Measurements from ENCODE around the gene MX1.

The MX1 gene

DNA sequence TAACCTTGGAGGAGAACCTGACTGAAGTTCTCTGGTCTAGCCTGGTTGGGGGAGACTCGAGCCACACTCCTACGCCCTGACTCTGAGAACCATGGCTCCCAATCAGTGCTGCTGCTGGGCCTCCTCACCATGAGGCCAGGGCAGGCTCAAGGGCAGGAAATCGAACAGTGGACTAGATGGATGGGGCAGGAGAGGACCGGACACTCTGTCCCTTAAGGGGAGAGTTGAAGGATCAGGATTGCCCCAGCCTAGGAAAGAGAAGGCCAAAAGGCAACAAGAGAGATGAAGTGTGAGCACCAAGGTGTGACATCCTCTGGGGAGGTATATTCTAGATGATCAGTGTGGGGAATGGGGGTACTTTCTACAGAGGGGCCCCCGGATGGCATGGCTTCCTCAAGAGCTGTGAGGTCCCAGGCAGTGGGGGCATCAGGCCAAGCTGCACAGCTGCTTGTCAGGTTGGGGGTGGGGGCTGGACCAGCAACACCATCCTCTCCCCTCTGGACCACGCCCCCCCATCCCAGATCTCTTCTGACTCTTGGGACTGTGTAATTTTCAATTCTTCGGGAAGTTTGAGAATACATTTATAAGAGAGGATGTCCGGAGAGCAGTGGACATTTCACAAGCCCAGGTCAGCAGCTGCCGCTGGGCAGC lies 34.0 kb downstream of the MX1 start:
- no peak for FAIRE-seq
- no peak for DNase-seq (ENCODE audit: low spot score)

DNA sequence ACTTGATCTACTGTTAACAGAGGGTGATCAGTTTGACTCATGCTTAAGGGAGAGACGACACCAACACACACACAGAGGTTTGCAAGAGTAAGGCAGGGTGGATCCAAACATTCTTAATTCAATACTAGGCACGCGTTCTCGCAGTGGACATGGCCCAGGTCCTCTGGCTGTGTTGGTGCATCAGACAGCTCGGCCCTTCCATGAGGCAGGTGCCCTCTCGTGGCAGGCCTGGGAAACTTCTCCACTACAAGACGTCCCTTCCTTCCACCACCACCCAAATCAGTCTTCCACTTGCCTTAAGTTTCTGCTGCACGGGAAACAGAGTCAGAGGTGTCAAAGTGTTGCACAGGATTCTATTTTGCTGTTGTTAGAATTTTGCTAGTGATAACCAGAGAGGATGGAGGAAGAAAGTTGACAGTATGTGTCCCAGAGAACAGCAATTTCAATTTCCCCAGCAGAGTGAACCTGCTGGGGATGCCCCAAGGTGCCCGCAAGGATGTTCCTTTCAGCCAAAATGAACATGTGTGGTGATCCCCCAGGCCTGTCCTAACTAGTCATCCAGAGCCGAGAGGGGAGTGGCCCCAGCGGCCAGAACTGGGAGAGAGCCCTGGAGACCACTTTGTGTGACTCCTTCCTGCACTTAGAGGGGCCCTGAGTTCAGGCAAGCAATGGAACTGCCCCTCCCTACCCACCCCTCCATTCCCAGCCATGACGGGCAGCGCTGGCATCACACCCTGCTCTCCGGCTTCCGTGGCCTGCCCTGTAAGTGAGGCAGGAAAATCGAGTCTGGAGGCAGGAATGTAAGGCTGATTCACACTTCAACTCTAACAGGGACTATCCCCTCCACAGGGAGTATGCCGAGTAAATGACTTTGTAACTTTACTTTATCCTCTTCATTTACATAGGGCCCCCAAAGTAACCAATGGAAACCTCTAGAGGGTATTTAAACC lies 34.8 kb downstream of the MX1 start:
- no peak for FAIRE-seq
- peak; percentile 33 for DNase-seq (ENCODE audit: low spot score)

- FAIRE-seq (no peak), DNase-seq (ENCODE audit: low spot score) (no peak)
Observed at GRCh38 chr21:41465176-41465781, 39.2 kb downstream of the MX1 start.

- DNase-seq (ENCODE audit: low spot score), result no peak
- FAIRE-seq, result no peak
Observed at GRCh38 chr21:41466024-41466820, 40.2 kb downstream of the MX1 start.

DNA sequence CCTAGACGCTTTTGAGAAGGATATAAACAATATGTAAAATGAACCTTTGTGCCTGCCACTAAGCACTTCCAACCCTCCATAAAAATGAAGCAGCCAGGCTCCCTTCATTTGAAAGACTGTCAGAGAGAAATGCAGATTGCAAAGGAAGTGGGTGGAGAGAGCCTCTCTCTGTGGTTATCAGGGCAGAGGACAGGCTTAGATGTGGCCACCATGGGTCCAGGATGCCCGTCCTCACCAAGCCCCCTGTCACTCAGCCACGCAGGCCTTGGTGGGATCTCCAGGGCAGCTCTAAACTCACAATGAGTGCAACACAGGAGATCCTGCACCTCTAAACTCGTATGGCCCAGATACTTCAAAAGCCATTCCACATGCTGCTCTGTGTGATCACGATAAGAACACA lies 44.0 kb downstream of the MX1 start:
- DNase-seq (ENCODE audit: low spot score), result no peak
- FAIRE-seq, result no peak

GRCh38 chr21:41472753-41473548 lies 46.9 kb downstream of the MX1 start:
- no peak for FAIRE-seq
- no peak for DNase-seq (ENCODE audit: low spot score)

- no peak for DNase-seq (ENCODE audit: low spot score)
- FAIRE-seq, result no peak
Observed at GRCh38 chr21:41475714-41476420, 49.8 kb downstream of the MX1 start.

- no peak for DNase-seq (ENCODE audit: low spot score)
- FAIRE-seq, result no peak
Observed at GRCh38 chr21:41477641-41478318, 51.7 kb downstream of the MX1 start.

GRCh38 chr21:41478319-41479177 lies 52.5 kb downstream of the MX1 start:
- FAIRE-seq (no peak), DNase-seq (ENCODE audit: low spot score) (no peak)

- DNase-seq (ENCODE audit: low spot score), result no peak
- no peak for FAIRE-seq
Observed at GRCh38 chr21:41479686-41480085, 53.6 kb downstream of the MX1 start.

GRCh38 chr21:41480086-41480690 lies 54.1 kb downstream of the MX1 start:
- no peak for FAIRE-seq

GRCh38 chr21:41481191-41481590 lies 55.2 kb downstream of the MX1 start:
- DNase-seq (ENCODE audit: low spot score) (peak; percentile 70), FAIRE-seq (no peak)

More at GRCh38 chr21:41480086-41480690, 54.1 kb downstream of the MX1 start:
- DNase-seq (ENCODE audit: low spot score), result no peak

DNA sequence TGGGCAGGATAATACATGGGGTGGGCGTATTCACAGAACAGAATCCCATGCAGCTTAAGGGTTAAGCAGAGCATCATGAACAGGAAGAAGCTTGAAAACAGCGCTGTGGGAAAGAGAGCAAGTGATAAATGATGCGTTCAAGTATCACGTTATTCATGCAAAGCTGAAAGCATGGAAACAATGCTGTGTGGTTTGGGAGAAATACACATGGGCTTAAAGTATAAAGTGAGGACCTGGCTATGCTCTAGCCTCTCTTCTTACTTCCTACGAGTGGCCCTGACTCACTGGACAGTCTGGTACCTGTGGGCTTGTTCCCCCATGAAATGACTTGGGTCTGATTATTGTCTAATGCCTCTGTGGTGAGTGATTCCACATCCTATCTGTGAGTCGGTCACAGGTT lies 56.3 kb downstream of the MX1 start:
- DNase-seq (ENCODE audit: low spot score), result peak; percentile 93
- FAIRE-seq, result peak; percentile 92

DNA sequence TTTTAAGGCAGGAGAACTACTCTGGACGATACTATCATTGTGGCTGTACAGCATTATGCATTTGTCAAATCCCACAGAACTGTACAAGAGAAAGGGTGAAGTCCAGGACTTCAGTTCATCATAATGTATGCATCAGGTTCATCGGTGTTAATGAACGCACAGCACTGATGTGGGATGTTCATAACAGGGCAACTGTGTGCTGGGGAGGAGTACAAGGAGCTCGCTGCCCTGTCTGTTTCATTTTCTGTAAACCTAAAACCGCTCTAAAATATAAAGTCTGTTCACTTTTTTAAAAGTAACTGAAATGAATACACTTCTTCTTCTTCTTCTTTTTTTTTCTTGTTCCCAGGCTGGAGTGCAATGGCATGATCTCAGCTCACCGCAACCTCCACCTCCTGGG lies 56.9 kb downstream of the MX1 start:
- no peak for DNase-seq (ENCODE audit: low spot score)
- no peak for FAIRE-seq

GRCh38 chr21:41483415-41483814 lies 57.4 kb downstream of the MX1 start:
- no peak for FAIRE-seq

DNA sequence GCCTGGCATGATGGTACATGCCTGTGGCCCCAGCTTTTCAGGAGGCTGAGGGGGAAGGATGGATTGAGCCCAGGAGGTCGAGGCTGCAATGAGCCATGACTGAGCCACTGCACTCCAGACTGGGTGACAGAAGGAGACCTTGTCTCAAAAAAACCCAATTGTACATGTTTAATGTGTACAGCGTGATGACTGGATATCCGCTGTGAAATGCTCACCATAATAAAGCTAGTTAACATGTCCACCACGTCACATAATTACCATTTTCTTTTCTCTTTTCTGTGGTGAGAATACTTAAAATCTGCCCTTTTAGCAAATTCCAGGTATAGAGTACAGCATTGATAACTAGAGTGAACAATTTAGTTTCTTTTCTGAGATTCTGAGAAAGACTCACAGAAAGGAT lies 57.9 kb downstream of the MX1 start:
- DNase-seq (ENCODE audit: low spot score), result no peak
- FAIRE-seq, result no peak

More at GRCh38 chr21:41483415-41483814, 57.4 kb downstream of the MX1 start:
- no peak for DNase-seq (ENCODE audit: low spot score)

- no peak for FAIRE-seq
- DNase-seq (ENCODE audit: low spot score), result no peak
Observed at GRCh38 chr21:41487082-41487481, 61.0 kb downstream of the MX1 start.

- FAIRE-seq, result peak; percentile 30
- DNase-seq (ENCODE audit: low spot score), result peak; percentile 91
Observed at GRCh38 chr21:41488080-41488479, 62.0 kb downstream of the MX1 start.

Data from RCC 7860 (cell line).